HEK293 (cell line): ENCODE results near the gene MAP3K7CL.

ENCODE experiments used
- GLIS2 ChIP-seq: fragments of 450-650 bp; formaldehyde crosslinking; IDR thresholded peaks from 2 replicates; pipeline ENCODE4 v1.5.1; 2016; ENCODE audit warnings: missing biosample characterization, missing genetic modification characterization
- OSR2 ChIP-seq: fragments of 450-650 bp; formaldehyde crosslinking; IDR thresholded peaks from 2 replicates; pipeline ENCODE4 v1.5.1; 2016; ENCODE audit warnings: missing biosample characterization, missing genetic modification characterization
- PRDM4 ChIP-seq: fragments of 450-650 bp; formaldehyde crosslinking; IDR thresholded peaks from 2 replicates; pipeline ENCODE4 v1.5.1; 2017; ENCODE audit warnings: missing biosample characterization, missing genetic modification characterization
- PRDM6 ChIP-seq: fragments of 450-650 bp; formaldehyde crosslinking; IDR thresholded peaks from 2 replicates; pipeline ENCODE4 v1.5.1; 2017; ENCODE audit warnings: missing biosample characterization, missing genetic modification characterization
- SP3 ChIP-seq: fragments of 450-650 bp; formaldehyde crosslinking; IDR thresholded peaks from 2 replicates; pipeline ENCODE4 v1.5.1; 2016; ENCODE audit warnings: missing biosample characterization, missing genetic modification characterization
- SP7 ChIP-seq: fragments of 450-650 bp; formaldehyde crosslinking; IDR thresholded peaks from 2 replicates; pipeline ENCODE4 v1.5.1; 2016; ENCODE audit warnings: missing biosample characterization, missing genetic modification characterization
- WT1 ChIP-seq: fragments of 450-650 bp; formaldehyde crosslinking; IDR thresholded peaks from 2 replicates; pipeline ENCODE4 v1.5.1; 2016; ENCODE audit warnings: missing biosample characterization, missing genetic modification characterization
- YY1 ChIP-seq: fragments of 450-650 bp; formaldehyde crosslinking; IDR thresholded peaks from 2 replicates; pipeline ENCODE4 v1.5.1; 2018; ENCODE audit warnings: missing biosample characterization, missing genetic modification characterization
- ZBTB21 ChIP-seq: fragments of 450-650 bp; formaldehyde crosslinking; IDR thresholded peaks from 2 replicates; pipeline ENCODE4 v1.5.1; 2017; ENCODE audit warnings: missing biosample characterization, missing genetic modification characterization
- ZBTB44 ChIP-seq: fragments of 450-650 bp; IDR thresholded peaks from 2 replicates; pipeline ENCODE4 v1.5.1; 2018; ENCODE audit warnings: missing biosample characterization, mild to moderate bottlenecking, missing genetic modification characterization
- ZNF16 ChIP-seq: fragments of 450-650 bp; formaldehyde crosslinking; IDR thresholded peaks from 2 replicates; pipeline ENCODE4 v1.5.1; 2016; ENCODE audit warnings: low read depth, missing biosample characterization, missing genetic modification characterization
- ZNF169 ChIP-seq: fragments of 450-650 bp; formaldehyde crosslinking; IDR thresholded peaks from 2 replicates; pipeline ENCODE4 v1.5.1; 2016; ENCODE audit warnings: missing biosample characterization, missing genetic modification characterization
- ZNF211 ChIP-seq: fragments of 450-650 bp; formaldehyde crosslinking; IDR thresholded peaks from 2 replicates; pipeline ENCODE4 v1.5.1; 2016; ENCODE audit warnings: low read depth, missing biosample characterization, missing genetic modification characterization
- ZNF214 ChIP-seq: fragments of 450-650 bp; formaldehyde crosslinking; IDR thresholded peaks from 2 replicates; pipeline ENCODE4 v1.5.1; 2017; ENCODE audit warnings: missing biosample characterization, mild to moderate bottlenecking, missing genetic modification characterization, borderline replicate concordance
- ZNF23 ChIP-seq: fragments of 450-650 bp; formaldehyde crosslinking; IDR thresholded peaks from 2 replicates; pipeline ENCODE4 v1.5.1; 2016; ENCODE audit warnings: missing biosample characterization, missing genetic modification characterization, borderline replicate concordance
- ZNF26 ChIP-seq: fragments of 450-650 bp; formaldehyde crosslinking; IDR thresholded peaks from 2 replicates; pipeline ENCODE4 v1.5.1; 2016; ENCODE audit warnings: missing biosample characterization, missing genetic modification characterization
- ZNF404 ChIP-seq: fragments of 450-650 bp; formaldehyde crosslinking; IDR thresholded peaks from 2 replicates; pipeline ENCODE4 v1.5.1; 2017; ENCODE audit warnings: missing biosample characterization, missing genetic modification characterization
- ZNF449 ChIP-seq: fragments of 450-650 bp; formaldehyde crosslinking; IDR thresholded peaks from 2 replicates; pipeline ENCODE4 v1.5.1; 2017; ENCODE audit warnings: missing biosample characterization, mild to moderate bottlenecking, missing genetic modification characterization, moderate library complexity
- ZNF510 ChIP-seq: fragments of 450-650 bp; formaldehyde crosslinking; IDR thresholded peaks from 2 replicates; pipeline ENCODE4 v1.5.1; 2018; ENCODE audit warnings: mild to moderate bottlenecking, missing genetic modification characterization, missing biosample characterization; ENCODE audit not compliant: insufficient replicate concordance
- ZNF513 ChIP-seq: fragments of 450-650 bp; IDR thresholded peaks from 2 replicates; pipeline ENCODE4 v1.5.1; 2018; ENCODE audit warnings: missing biosample characterization, missing genetic modification characterization
- ZNF521 ChIP-seq: fragments of 450-650 bp; formaldehyde crosslinking; IDR thresholded peaks from 2 replicates; pipeline ENCODE4 v1.5.1; 2017; ENCODE audit warnings: missing biosample characterization, mild to moderate bottlenecking, missing genetic modification characterization
- ZNF548 ChIP-seq: fragments of 450-650 bp; formaldehyde crosslinking; IDR thresholded peaks from 2 replicates; pipeline ENCODE4 v1.5.1; 2016; ENCODE audit warnings: missing biosample characterization, missing genetic modification characterization
- ZNF624 ChIP-seq: fragments of 450-650 bp; formaldehyde crosslinking; IDR thresholded peaks from 2 replicates; pipeline ENCODE4 v1.5.1; 2017; ENCODE audit warnings: missing biosample characterization, missing genetic modification characterization
- ZNF639 ChIP-seq: fragments of 450-650 bp; formaldehyde crosslinking; IDR thresholded peaks from 2 replicates; pipeline ENCODE4 v1.5.1; 2016; ENCODE audit warnings: missing biosample characterization, missing genetic modification characterization
- ZNF664 ChIP-seq: fragments of 450-650 bp; formaldehyde crosslinking; IDR thresholded peaks from 2 replicates; pipeline ENCODE4 v1.5.1; 2016; ENCODE audit warnings: missing biosample characterization, missing genetic modification characterization
- ZNF704 ChIP-seq: fragments of 450-650 bp; formaldehyde crosslinking; IDR thresholded peaks from 2 replicates; pipeline ENCODE4 v1.5.1; 2016; ENCODE audit warnings: missing biosample characterization, missing genetic modification characterization

The MAP3K7CL gene

GRCh38 chr21:29175408-29176134, 45.1 kb downstream of the MAP3K7CL start (continued):
- 0 out of 2 replicates have a peak, but pooled peaks have one; percentile 40 for TF ChIP-seq WT1
- peak; percentile 59 for TF ChIP-seq ZBTB44
- no peak for TF ChIP-seq ZNF16 (tag by site-specific recombination)
- no peak for TF ChIP-seq ZNF548 (tag by site-specific recombination)
- TF ChIP-seq ZNF211 (tag by site-specific recombination): no peak
- no peak for TF ChIP-seq ZNF449 (tag by site-specific recombination)
- no peak for TF ChIP-seq ZNF624
- TF ChIP-seq OSR2 (tag by site-specific recombination): peak; percentile 38; the same call in 1 of the 2 replicates
- no peak; the same call in 1 of the 2 replicates for TF ChIP-seq PRDM6
- no peak for TF ChIP-seq ZNF26 (tag by site-specific recombination)
- TF ChIP-seq PRDM4: peak; percentile 37; the same call in 1 of the 2 replicates
- no peak for TF ChIP-seq ZNF169
- 0 out of 2 replicates have a peak, but pooled peaks have one; percentile 28 for TF ChIP-seq ZBTB21 (tag by site-specific recombination)
- no peak for TF ChIP-seq SP3
- TF ChIP-seq ZNF664: no peak
- TF ChIP-seq ZNF513: no peak
- TF ChIP-seq YY1: no peak
- TF ChIP-seq GLIS2 (tag by site-specific recombination): no peak
- no peak for TF ChIP-seq ZNF214 (tag by site-specific recombination)
- no peak for TF ChIP-seq ZNF521 (tag by site-specific recombination)
- TF ChIP-seq ZNF510 (tag by site-specific recombination): no peak
- TF ChIP-seq ZNF404 (tag by site-specific recombination): no peak
- TF ChIP-seq ZNF704 (tag by site-specific recombination): no peak
- TF ChIP-seq SP7: no peak
- TF ChIP-seq ZNF23 (tag by site-specific recombination): no peak
- no peak for TF ChIP-seq ZNF639 (tag by site-specific recombination)
